Stimulated activated naive CD4-positive, alpha-beta T cell treated with Interleukin-2 at 50 U/mL for 16 hours (primary cell): ENCODE data around the gene TPD52L2.
A peak's percentile ranks its signal among the peaks of the same experiment; 100 is the strongest.

Experiments used
- DNase-seq: peaks from one replicate; lab custom pipeline; 2025; lab: John Stamatoyannopoulos, UW

Gene TPD52L2

GRCh38 chr20:63864978-63865640 is at the start of gene TPD52L2:
TSS of gene TPD52L2 (plus strand) at chr20:63865270. CDS start at chr20:63865366, 96 bp downstream.
- DNase-seq, result peak; percentile 98

GRCh38 chr20:63815615-63816253 is 49.3 kb upstream of the TPD52L2 start:
- no peak for DNase-seq

- no peak for DNase-seq
These were observed 45.7 kb upstream of the TPD52L2 start for GRCh38 chr20:63819224-63819921.

GRCh38 chr20:63821811-63822210 is 43.3 kb upstream of the TPD52L2 start:
- no peak for DNase-seq

- no peak for DNase-seq
These were observed 42.8 kb upstream of the TPD52L2 start for GRCh38 chr20:63822276-63822696.

GRCh38 chr20:63823691-63824311 is 41.3 kb upstream of the TPD52L2 start:
- no peak for DNase-seq

- no peak for DNase-seq
These were observed 39.5 kb upstream of the TPD52L2 start for GRCh38 chr20:63825331-63826118.

GRCh38 chr20:63826753-63827152 is 38.3 kb upstream of the TPD52L2 start:
- no peak for DNase-seq

GRCh38 chr20:63828124-63828523 is 36.9 kb upstream of the TPD52L2 start:
- DNase-seq, result no peak

GRCh38 chr20:63828545-63828944 is 36.5 kb upstream of the TPD52L2 start:
- DNase-seq, result no peak

GRCh38 chr20:63828951-63829350 is 36.1 kb upstream of the TPD52L2 start:
- no peak for DNase-seq

- no peak for DNase-seq
These were observed 35.5 kb upstream of the TPD52L2 start for GRCh38 chr20:63829603-63829944.

GRCh38 chr20:63829945-63830835 is 34.9 kb upstream of the TPD52L2 start:
- DNase-seq, result no peak

GRCh38 chr20:63830841-63831588 is 34.1 kb upstream of the TPD52L2 start, which contains the start of gene ZBTB46:
TSS of gene ZBTB46 (minus strand) at chr20:63831264. CDS start at chr20:63790757, 40,507 bp downstream.
- DNase-seq, result no peak

- DNase-seq, result no peak
These were observed 33.5 kb upstream of the TPD52L2 start for GRCh38 chr20:63831646-63831992.

- DNase-seq, result no peak
These were observed 32.9 kb upstream of the TPD52L2 start for GRCh38 chr20:63831993-63832686.

GRCh38 chr20:63833776-63834490 is 31.1 kb upstream of the TPD52L2 start:
- DNase-seq, result no peak

GRCh38 chr20:63834491-63834880 is 30.6 kb upstream of the TPD52L2 start:
- DNase-seq, result no peak
